ENCODE results near the gene EPB41. TPM values are rescaled to one million over a fixed set of nuclear protein-coding genes. Genes with fewer than 3 reads are reported as not detected.
"Not testable (repeated sequence)": the region's sequence is repeated elsewhere in the genome, so short reads cannot be mapped to it uniquely, and the experiment has no call there.

Gene EPB41
- total RNA-seq, 1 experiment from 2014 or later = 20.2 TPM

- ATAC-seq; H3K36me3 ChIP-seq (ENCODE audit: control insufficient read depth, insufficient read depth, low read length); BruUV-seq (replicated peaks); intact Hi-C loops (cut with micrococcal nuclease; ENCODE audit: unreplicated experiment); DNase-seq (ENCODE audit: low read depth, low spot score); H3K9me3 ChIP-seq (ENCODE audit: control insufficient read depth, insufficient read depth, low read depth, low read length); H3K27me3 ChIP-seq (ENCODE audit: control insufficient read depth, insufficient read depth, low read length); H3K27ac ChIP-seq (ENCODE audit: low read length); in situ Hi-C loops (cut with HindIII; ENCODE audit: low pct_unique_long_range_greater_than_20kb, low sequenced_read_pairs); H3K4me1 ChIP-seq (ENCODE audit: control insufficient read depth, insufficient read depth, low read length); H3K4me3 ChIP-seq (ENCODE audit: low read depth in 2 of 2, low read length in 2 of 2): not testable (repeated sequence)
- ChIA-PET CTCF (interaction anchor here (0.6 kb wide), 1 partner anchor 263 kb away, joined by 3 read pairs; no protein-coding TSS in a partner anchor), POLR2A (interaction anchor here (0.7 kb wide), 1 partner anchor 24 kb away, joined by 3 read pairs; no protein-coding TSS in a partner anchor)
These were observed 29.2 kb downstream of the EPB41 start for GRCh38 chr1:28943581-28943980.

- Histone ChIP-seq H3K4me1 (ENCODE audit: control insufficient read depth, insufficient read depth, low read length) (no peaks in the 10 kb centered on the region), H3K27ac (ENCODE audit: low read length) (no peak overlapping the region), H3K9me3 (ENCODE audit: control insufficient read depth, insufficient read depth, low read depth, low read length) (no peaks in the 10 kb centered on the region), H3K36me3 (ENCODE audit: control insufficient read depth, insufficient read depth, low read length) (no peaks in the 10 kb centered on the region), H3K27me3 (ENCODE audit: control insufficient read depth, insufficient read depth, low read length) (no peaks in the 10 kb centered on the region), H3K4me3 (ENCODE audit: low read depth in 2 of 2, low read length in 2 of 2) (no peak overlapping the region)
- in situ Hi-C loops (cut with HindIII; ENCODE audit: low pct_unique_long_range_greater_than_20kb, low sequenced_read_pairs) = no loop called here
- no TSS peak for BruUV-seq (replicated peaks)
- no peak for TF ChIP-seq SIN3A (IDR thresholded peaks at IDR 0.05; ENCODE audit: borderline replicate concordance, insufficient read depth, low read depth, low read length)
- no peak for TF ChIP-seq REST (IDR thresholded peaks at IDR 0.05; ENCODE audit: insufficient read depth in 1 of 2, low read depth in 2 of 2, low read length in 1 of 2)
- TF ChIP-seq POLR2AphosphoS5 (IDR thresholded peaks at IDR 0.05; ENCODE audit: low read depth, low read length) = no peak
- TF ChIP-seq TCF7L2 (IDR thresholded peaks at IDR 0.05; ENCODE audit: low read depth, low read length) = no peak
- DNase-seq (ENCODE audit: low read depth, low spot score) = no peak
- ChIA-PET POLR2A (no interaction called here), CTCF (no interaction called here)
- no peak for ATAC-seq
- intact Hi-C loops (cut with micrococcal nuclease; ENCODE audit: unreplicated experiment) = no loop called here
These were observed 35.6 kb downstream of the EPB41 start for GRCh38 chr1:28950006-28950405.

GRCh38 chr1:28950449-28950848, 36.1 kb downstream of the EPB41 start:
- DNase-seq (ENCODE audit: low read depth, low spot score) (no peak), ATAC-seq (no peak)
- BruUV-seq (replicated peaks) = no TSS peak
- Histone ChIP-seq H3K4me3 (ENCODE audit: low read depth in 2 of 2, low read length in 2 of 2) (no peak overlapping the region), H3K4me1 (ENCODE audit: control insufficient read depth, insufficient read depth, low read length) (no peaks in the 10 kb centered on the region), H3K36me3 (ENCODE audit: control insufficient read depth, insufficient read depth, low read length) (no peaks in the 10 kb centered on the region), H3K9me3 (ENCODE audit: control insufficient read depth, insufficient read depth, low read depth, low read length) (no peaks in the 10 kb centered on the region), H3K27ac (ENCODE audit: low read length) (no peak overlapping the region), H3K27me3 (ENCODE audit: control insufficient read depth, insufficient read depth, low read length) (no peaks in the 10 kb centered on the region)
- intact Hi-C loops (cut with micrococcal nuclease; ENCODE audit: unreplicated experiment) = no loop called here
- ChIA-PET CTCF (no interaction called here), POLR2A (no interaction called here)
- TF ChIP-seq POLR2AphosphoS5 (IDR thresholded peaks at IDR 0.05; ENCODE audit: low read depth, low read length) = no peak
- no peak for TF ChIP-seq CTCF (IDR thresholded peaks at IDR 0.05)
- TF ChIP-seq SIN3A (IDR thresholded peaks at IDR 0.05; ENCODE audit: borderline replicate concordance, insufficient read depth, low read depth, low read length) = no peak
- TF ChIP-seq TCF7L2 (IDR thresholded peaks at IDR 0.05; ENCODE audit: low read depth, low read length) = no peak
- no peak for TF ChIP-seq REST (IDR thresholded peaks at IDR 0.05; ENCODE audit: insufficient read depth in 1 of 2, low read depth in 2 of 2, low read length in 1 of 2)
- in situ Hi-C loops (cut with HindIII; ENCODE audit: low pct_unique_long_range_greater_than_20kb, low sequenced_read_pairs) = no loop called here
